Heart left ventricle (tissue), 16 donors: ENCODE results near the gene TSPAN14. TPM values are rescaled to one million over a fixed set of nuclear protein-coding genes. Genes with fewer than 3 reads are reported as not detected.

Experiments used
- ATAC-seq, 4 donors: fragments of 200-7000 bp; cut with Tn5 transposase; one replicate each; pipeline ENCODE4 v1.9.1; 2020 to 2022; ENCODE audit warnings: moderate library complexity in 4 of 4, mild to moderate bottlenecking in 3 of 4, moderate number of reproducible peaks in 1 of 4
- DNase-seq, 5 donors: peaks; one replicate each; pipeline ENCODE4 v3.0.0-alpha.2; 2020
- H3K27ac ChIP-seq, 12 donors: fragments of 200-600 bp; sonication (generic) in 4 of 12; one replicate each; pipeline versions ENCODE4 v1.5.0 to v1.8.0; 2016 to 2022; ENCODE audit warnings: mild to moderate bottlenecking in 2 of 12
- H3K27me3 ChIP-seq, 9 donors: fragments of 200-600 bp; sonication (generic) in 2 of 9; one replicate each; pipeline versions ENCODE4 v1.5.1 to v1.8.0; 2016 to 2022; ENCODE audit warnings: mild to moderate bottlenecking in 3 of 9
- H3K36me3 ChIP-seq, 9 donors: fragments of 200-600 bp; sonication (generic) in 2 of 9; one replicate each; pipeline versions ENCODE4 v1.5.0 to v1.8.0; 2018 to 2022; ENCODE audit warnings: mild to moderate bottlenecking in 2 of 9
- H3K4me1 ChIP-seq, 12 donors: fragments of 200-600 bp; sonication (generic) in 4 of 12; one replicate each; pipeline versions ENCODE4 v1.5.0 to v1.8.0; 2016 to 2022; ENCODE audit warnings: mild to moderate bottlenecking in 3 of 12
- H3K4me3 ChIP-seq, 12 donors: fragments of 200-600 bp; sonication (generic) in 4 of 12; one replicate each; pipeline versions ENCODE4 v1.5.0 to v1.8.0; 2017 to 2022; ENCODE audit warnings: mild to moderate bottlenecking in 9 of 12, moderate library complexity in 4 of 12
- H3K9me3 ChIP-seq, 12 donors: fragments of 200-600 bp; sonication (generic) in 4 of 12; one replicate each; pipeline versions ENCODE4 v1.5.0 to v1.8.0; 2016 to 2022; ENCODE audit warnings: mild to moderate bottlenecking in 1 of 12
- CTCF ChIP-seq, 12 donors: fragments of 200-600 bp; sonication (generic) in 4 of 12; IDR thresholded peaks; one replicate each; pipeline versions ENCODE4 v1.5.0 to v1.8.0; 2018 to 2022; ENCODE audit warnings: antibody characterized with exemption in 12 of 12, mild to moderate bottlenecking in 5 of 12
- POLR2A ChIP-seq, 2 donors: fragments of 450-650 bp; IDR thresholded peaks; one replicate each; pipeline ENCODE4 v1.6.1; 2017; ENCODE audit warnings: antibody characterized with exemption in 2 of 2, mild to moderate bottlenecking in 2 of 2, moderate library complexity in 2 of 2
- WGBS, 4 donors: extraction: QIAGEN DNeasy Blood & Tissue Kit in 2 of 4; methylation state at CpG; one replicate each; pipeline versions ENCODE4 v1.1.5 to v1.1.7; 2013 to 2018; 5-methylcytosine and 5-hydroxymethylcytosine counted together
- intact Hi-C, 10 donors: fragments of 100-400 bp; cut with DNase I; formaldehyde crosslinking; loops; one replicate each; pipeline versions ENCODE4 v1.11.1 to v1.14.2; 2022
- polyA plus RNA-seq, 2 donors: library from polyadenylated mRNA; stranded (reverse); fragments of 200-250 nt; gene quantifications; one replicate each; pipeline ENCODE4 v1.2.3, GENCODE V29; 2013
- total RNA-seq, 9 donors: library from RNA; depleted of rRNA in 2 of 9; stranded (reverse); fragments of >200 nt in 2 of 9; fragmentation: NEBNext Ultra II Directional in 3 of 9; extraction: Animal tissue kit (Norgen Biotek cat#: 25700) in 3 of 9; gene quantifications; one replicate each; pipeline versions ENCODE4 v1.1.0 to v1.2.4, GENCODE V29; 2016 to 2023
- donor health status: ischemic (EF 13 %, LVEDD 7.1; RV severe dilation, severe dysfunction).
- donor health status: healthy with polysubstance abuse.
- donor health status: DM: no; HTN: yes; CAD: no.
- donor health status: DM: no; HTN: no; CAD: no.
- donor health status: ischemic (EF 25% LVEDD 6.9; RV normal size, moderate dysfunction).
- donor health status: ischemic (EF 25% LVEDD 5.7; RV mildly dilated, moderate dysfunction).
- donor health status: healthy.
- donor health status: DM: yes; HTN: yes; CAD: no.
- donor health status: ischemic (EF 35%, LVEDD 5.7; RV mildly dilated, moderate dysfunction).
- donor health status: nonischemic (EF 11% LVEDD 7.7; RV severe dilation, severe dysfunction).
- donor health status: DM: yes; HTN: yes; CAD: no.
- donor health status: PGD.
- donor health status: ischemic (EF 29% LVEDD 5.4; RV normal size, mild dysfunction).
- donor health status: nonischemic (EF 23%, LVEDD 6.1; RV moderate dilation, normal function).

TSPAN14 gene
- total and polyA plus RNA-seq, 11 donors = 17.4 to 71.5 (median 39.6) TPM

- H3K27ac ChIP-seq = peak overlapping the region; percentile 55 to 99 (median 78)
Measured at GRCh38 chr10:80468806-80469421, 14.8 kb downstream of the TSPAN14 start.

GRCh38 chr10:80470266-80470665 is 16.2 kb downstream of the TSPAN14 start:
- H3K4me3 ChIP-seq = no peak overlapping the region
- intact Hi-C loops = no loop called here
- ATAC-seq (no peak), DNase-seq (no peak)
- 89 to 99% (median 98%) methylated on average over 3 of the region's 3 CpGs for WGBS, 4 donors
- H3K4me1 ChIP-seq = peaks cover 14 to 100% (median 85%) of the 10 kb centered on the region in 12 donors
- no peaks in the 10 kb centered on the region for H3K9me3 ChIP-seq
- H3K27me3 ChIP-seq = no peaks in the 10 kb centered on the region
- peak overlapping the region in 6 of 12 donors; percentile 4 to 99 (median 56) for H3K27ac ChIP-seq
- TF ChIP-seq CTCF (IDR thresholded peaks at IDR 0.05) (no peak), POLR2A (IDR thresholded peaks at IDR 0.05) (no peak)
- peaks cover 0 to 48% (median 16%) of the 10 kb centered on the region in 9 donors for H3K36me3 ChIP-seq

More at GRCh38 chr10:80468806-80469421, 14.8 kb downstream of the TSPAN14 start:
- no peak for TF ChIP-seq CTCF (IDR thresholded peaks at IDR 0.05)
- TF ChIP-seq POLR2A (IDR thresholded peaks at IDR 0.05) = no peak
- 51 to 73% (median 62%) methylated on average over 7 of the region's 7 CpGs for WGBS, 4 donors
- H3K4me1 ChIP-seq = peaks cover 19 to 100% (median 85%) of the 10 kb centered on the region in 12 donors
- no peaks in the 10 kb centered on the region for H3K27me3 ChIP-seq
- DNase-seq (no peak), ATAC-seq (no peak)
- intact Hi-C loops = loop anchor here in 1 of 10 donors (2.0 kb wide), 1 partner anchor 34 kb away; no protein-coding TSS in a partner anchor
- peaks cover 0 to 48% (median 16%) of the 10 kb centered on the region in 9 donors for H3K36me3 ChIP-seq
- no peaks in the 10 kb centered on the region for H3K9me3 ChIP-seq
- peak overlapping the region in 6 of 12 donors; percentile 5 to 40 (median 12) for H3K4me3 ChIP-seq

GRCh38 chr10:80471001-80471400 is 16.9 kb downstream of the TSPAN14 start:
- H3K4me3 ChIP-seq = no peak overlapping the region
- intact Hi-C loops = no loop called here
- H3K36me3 ChIP-seq = peaks cover 0 to 48% (median 16%) of the 10 kb centered on the region in 9 donors
- TF ChIP-seq CTCF (IDR thresholded peaks at IDR 0.05) = no peak
- TF ChIP-seq POLR2A (IDR thresholded peaks at IDR 0.05) = no peak
- no peaks in the 10 kb centered on the region for H3K27me3 ChIP-seq
- H3K9me3 ChIP-seq = no peaks in the 10 kb centered on the region
- ATAC-seq (no peak), DNase-seq (no peak)
- H3K27ac ChIP-seq = peak overlapping the region in 7 of 12 donors; percentile 6 to 99 (median 44)
- peaks cover 11 to 100% (median 82%) of the 10 kb centered on the region in 12 donors for H3K4me1 ChIP-seq
- 79 to 90% (median 82%) methylated on average over 3 of the region's 3 CpGs for WGBS, 4 donors

GRCh38 chr10:80471715-80472233 is 17.7 kb downstream of the TSPAN14 start:
- Histone ChIP-seq H3K27me3 (no peaks in the 10 kb centered on the region), H3K4me3 (no peak overlapping the region), H3K36me3 (peaks cover 0 to 52% (median 16%) of the 10 kb centered on the region in 9 donors), H3K4me1 (peaks cover 10 to 100% (median 74%) of the 10 kb centered on the region in 12 donors), H3K27ac (peak overlapping the region in 8 of 12 donors; percentile 3 to 99 (median 49)), H3K9me3 (no peaks in the 10 kb centered on the region)
- 64 to 75% (median 70%) methylated on average over 4 of the region's 4 CpGs for WGBS, 4 donors
- no peak for TF ChIP-seq POLR2A (IDR thresholded peaks at IDR 0.05)
- TF ChIP-seq CTCF (IDR thresholded peaks at IDR 0.05) = no peak
- DNase-seq (no peak), ATAC-seq (no peak)
- intact Hi-C loops = no loop called here
